GM18498 (cell line): ENCODE data around the gene TDP2.
A peak's percentile ranks its signal among the peaks of the same experiment; 100 is the strongest.
"Not testable (repeated sequence)": the region's sequence is repeated elsewhere in the genome, so short reads cannot be mapped to it uniquely, and the experiment has no call there.

Source experiments
- ATAC-seq: cut with Tn5 transposase; IDR thresholded peaks from one replicate; pipeline ENCODE4 v1.9.1; 2021; ENCODE audit warnings: mild to moderate bottlenecking, moderate library complexity; ENCODE audit not compliant: unreplicated experiment

Gene TDP2

DNA sequence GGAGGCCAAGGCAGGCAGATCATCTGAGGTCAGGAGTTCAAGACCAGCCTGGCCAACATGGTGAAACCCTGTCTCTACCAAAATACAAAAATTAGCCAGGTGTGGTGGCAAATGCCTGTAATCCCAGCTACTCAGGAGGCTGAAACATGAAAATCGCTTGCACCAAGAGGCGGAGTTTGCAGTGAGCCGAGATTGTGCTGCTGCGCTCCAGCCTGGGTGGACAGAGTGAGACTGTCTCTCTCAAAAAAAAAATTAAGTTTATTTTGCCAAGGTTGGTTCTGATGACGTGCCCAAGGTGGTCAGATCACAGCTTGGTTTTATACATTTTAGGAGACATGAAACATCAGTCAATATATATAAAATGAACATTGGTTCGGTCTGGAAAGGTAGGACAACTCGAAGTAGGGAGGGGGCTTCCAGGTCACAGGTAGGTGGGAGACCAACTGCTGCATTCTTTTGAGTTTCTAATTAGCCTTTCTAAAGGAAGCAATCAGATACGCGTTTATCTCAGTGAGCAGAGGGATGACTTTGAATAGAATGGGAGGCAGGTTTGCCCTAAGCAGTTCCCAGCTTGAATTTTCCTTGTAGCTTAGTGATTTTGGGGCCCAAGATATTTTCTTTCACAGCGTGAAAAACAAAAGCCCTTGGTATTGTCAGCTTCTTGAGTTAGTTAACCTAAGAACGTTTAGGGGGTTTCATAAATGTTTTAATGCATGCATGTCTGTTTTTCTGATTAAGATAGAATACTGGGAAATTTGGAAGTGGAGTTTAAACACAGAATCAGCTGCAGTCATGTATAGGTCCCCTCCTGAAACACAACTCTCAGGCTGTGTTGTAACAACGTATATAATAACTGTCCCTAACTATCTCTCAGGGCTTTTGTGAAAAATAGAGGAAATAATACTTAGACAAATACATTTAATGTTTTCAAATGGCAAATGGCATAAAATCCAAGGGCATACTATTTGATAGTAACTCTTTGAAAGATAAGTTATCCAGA is 16.9 kb upstream of the TDP2 start:
- ATAC-seq = no peak

DNA sequence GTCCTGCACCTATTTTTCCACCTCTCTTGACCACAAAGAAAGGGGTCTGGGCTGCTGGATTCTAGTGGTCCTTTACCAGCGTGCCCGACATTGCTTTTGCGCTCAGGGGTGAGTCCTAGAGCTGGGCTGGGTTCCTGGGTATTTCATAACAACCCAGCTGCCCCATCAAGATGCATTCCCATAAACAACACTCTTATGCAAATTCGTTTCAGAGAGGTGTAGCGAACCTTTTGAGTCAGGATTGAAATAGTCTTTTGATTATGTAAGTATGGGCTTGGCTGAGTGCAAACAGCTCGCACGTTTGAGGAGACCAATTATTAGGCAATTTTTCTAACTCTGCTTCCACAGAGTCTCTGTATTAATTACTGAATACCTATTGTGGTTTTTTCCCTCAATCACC is 13.9 kb upstream of the TDP2 start:
- no peak for ATAC-seq

DNA sequence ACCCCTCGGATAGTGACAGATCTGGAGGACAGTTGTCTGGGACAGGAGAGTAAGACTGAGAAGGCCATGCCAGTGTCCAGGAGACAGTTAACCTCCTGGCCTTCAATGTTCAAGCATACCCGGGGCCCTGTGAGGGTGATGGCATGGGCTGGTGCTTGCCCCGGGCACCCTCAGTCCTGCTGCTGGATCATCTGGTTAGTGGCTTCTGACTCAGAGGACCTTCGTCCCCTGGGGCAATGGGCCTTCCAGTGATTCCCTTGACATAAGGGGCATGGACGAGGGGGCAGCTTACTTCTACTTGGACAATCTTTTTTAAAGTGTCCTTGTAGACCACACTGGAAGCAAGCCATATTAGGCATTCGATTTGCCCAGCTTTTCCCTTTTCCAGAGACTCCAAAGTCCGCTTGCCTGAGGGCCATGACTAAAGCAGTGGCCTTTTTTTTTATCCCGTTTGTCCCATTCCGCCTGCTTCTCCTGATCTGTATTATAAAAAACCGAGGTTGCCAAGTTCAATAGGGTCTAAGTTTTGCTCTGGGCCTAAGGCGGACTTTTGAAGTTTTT is 12.2 kb upstream of the TDP2 start:
- ATAC-seq = not testable (repeated sequence)

- ATAC-seq = no peak
These were observed 6.9 kb upstream of the TDP2 start for GRCh38 chr6:24673625-24674024.

DNA sequence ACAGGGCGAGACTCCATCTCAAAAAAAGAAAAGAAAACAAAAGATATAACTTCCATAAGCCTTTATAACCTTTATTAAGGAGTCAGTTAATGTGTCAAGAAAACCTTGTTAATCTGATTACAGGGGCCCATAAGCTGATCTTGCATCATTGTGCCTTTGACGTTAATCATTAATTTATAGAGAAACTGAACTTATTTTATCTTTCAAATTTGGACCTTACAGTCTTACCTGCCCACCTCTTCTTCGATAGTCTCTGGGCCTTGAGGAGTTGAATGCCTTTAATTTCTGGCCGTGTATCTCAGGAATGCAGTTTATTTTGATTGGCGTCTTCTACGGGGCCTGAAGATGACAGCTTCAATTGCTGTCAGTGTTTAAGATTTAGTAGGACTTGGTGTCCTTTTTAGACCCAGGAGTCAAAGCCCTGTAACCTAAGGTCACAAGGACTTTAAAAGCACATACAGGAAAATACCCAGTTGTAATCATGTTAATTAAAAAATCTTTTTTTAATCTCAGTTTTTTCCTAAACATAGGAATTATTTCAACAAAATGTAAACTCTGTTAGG is 6.0 kb upstream of the TDP2 start:
- ATAC-seq = no peak

- not testable (repeated sequence) for ATAC-seq
These were observed 4.4 kb upstream of the TDP2 start for GRCh38 chr6:24671077-24671476.

DNA sequence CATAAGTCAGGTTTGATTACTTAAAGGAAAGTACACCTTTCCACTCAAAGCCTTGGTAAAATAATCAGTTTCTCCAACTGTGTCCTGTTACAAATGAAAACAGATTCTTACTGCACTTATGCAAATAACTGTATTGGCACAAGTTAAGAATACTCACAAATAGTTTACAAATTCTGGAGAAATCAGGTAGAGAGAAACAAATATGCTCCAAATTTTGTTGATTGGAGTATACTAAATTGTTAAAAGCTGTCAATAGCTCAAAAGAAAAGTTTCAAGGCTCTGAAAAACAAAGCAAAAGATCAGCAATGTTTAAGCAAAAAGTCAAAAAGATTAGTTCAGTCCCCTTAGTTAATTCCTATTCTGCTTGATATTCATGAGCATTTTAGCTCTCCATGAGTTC is 3.8 kb upstream of the TDP2 start:
- ATAC-seq = not testable (repeated sequence)

- no peak for ATAC-seq
These were observed 2.3 kb upstream of the TDP2 start for GRCh38 chr6:24668997-24669361.

DNA sequence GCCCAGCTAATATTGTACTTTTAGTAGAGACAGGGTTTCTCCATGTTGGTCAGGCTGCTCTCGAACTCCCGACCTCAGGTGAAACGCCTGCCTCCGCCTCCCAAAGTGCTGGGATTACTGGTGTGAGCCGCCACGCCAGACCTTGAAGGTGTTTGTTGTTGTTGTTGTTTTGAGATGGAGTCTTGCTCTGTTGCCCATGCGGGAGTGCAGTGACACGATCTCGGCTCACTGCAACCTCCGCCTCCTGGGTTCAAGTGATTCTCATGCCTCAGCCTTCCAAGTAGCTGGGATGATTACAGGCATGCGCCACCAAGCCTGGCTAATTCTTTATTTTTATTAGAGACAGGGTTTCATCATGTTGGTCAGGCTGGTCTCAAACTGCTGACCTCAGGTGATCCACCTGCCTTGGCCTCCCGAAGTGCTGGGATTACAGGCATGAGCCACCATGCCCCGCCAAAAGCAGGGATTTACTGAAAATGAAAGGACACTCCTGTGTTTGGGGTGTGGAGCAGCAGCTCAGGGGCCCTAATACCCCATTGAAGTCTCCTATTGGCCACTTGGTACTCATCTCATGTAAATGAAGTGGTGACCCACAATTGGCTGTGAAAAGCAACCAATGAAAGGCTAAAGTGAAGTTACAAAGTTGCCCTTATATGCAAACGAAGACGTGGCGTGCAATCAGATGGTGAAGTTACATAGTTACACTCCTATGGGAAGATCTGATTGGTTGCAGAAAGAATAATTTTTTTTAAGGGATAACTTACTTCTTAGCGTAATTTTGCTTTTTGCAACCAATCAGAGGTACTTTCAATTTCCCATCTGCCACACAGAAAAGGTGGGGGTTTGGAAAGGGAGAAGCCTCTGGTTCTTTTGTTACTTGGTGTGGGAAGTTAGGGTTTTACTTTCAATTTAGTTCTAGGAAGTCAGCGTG is 1.6 kb upstream of the TDP2 start:
- not testable (repeated sequence) for ATAC-seq

DNA sequence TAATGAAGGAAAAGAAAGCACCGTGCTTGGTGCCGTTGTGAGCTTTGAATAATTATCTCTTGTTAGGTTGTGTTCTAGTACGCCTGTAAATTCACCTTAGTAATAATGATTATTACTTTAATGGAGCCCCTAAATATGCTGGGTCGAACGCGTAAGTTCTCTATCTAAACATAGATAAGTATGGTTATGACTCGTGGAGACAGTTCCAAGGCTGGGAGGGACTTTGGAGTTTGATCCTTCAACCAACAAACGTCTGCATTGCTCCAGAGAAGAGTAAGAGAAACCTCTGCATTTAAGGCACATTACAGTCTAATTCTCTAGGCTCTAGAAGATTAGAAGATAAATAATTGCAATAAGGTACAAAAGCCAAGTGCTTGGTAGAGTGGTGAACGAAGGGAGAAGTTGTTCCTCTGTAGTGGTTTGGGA is 692 bp upstream of the TDP2 start:
- peak; percentile 6 for ATAC-seq

DNA sequence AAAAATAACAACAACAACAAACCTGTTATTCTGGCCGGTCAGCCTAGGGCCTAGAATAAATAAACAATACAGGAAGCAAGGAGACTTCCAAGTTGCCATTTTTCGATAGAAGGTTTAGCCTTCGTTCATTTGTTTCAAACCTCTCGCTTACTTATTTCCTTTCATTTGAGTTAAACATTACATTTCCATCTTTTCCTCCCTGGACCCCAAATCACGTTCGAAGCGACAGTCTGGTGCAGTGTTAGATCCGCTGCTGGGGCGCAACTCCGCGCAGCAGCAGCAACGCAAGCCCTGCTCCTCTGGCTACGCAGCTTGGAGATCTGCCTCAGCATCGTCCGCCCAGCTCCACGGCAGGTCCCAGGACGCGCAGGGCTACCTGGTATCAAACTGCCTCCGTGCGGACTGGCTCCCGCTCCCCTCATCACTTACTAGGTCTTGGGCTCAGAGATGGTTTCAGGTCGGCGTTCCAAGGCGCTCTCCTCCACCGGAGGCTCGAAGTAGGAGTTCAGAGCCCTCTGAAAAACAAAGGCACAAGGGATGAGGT is 530 bp downstream of the TDP2 start:
- peak; percentile 55 for ATAC-seq

- ATAC-seq = no peak
These were observed 2.4 kb downstream of the TDP2 start for GRCh38 chr6:24664046-24664987.

DNA sequence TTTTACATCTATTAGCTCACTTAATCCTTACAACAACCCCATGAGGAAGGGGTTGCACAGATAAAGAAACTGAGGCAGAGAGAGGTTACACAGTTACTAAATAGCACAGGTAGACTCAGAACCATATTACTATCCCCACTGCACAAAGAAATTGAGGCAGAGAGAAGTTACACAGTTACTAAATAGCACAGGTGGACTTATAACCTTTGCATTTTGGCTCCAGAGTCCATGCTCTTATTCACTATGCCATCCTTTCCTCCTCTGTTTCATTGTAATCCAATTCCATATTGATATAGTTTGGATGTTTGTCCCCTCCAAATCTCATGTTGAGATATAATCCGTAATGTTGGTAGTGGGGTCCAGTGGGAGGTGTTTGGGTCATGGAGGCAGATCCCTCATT is 3.5 kb downstream of the TDP2 start:
- ATAC-seq = no peak

DNA sequence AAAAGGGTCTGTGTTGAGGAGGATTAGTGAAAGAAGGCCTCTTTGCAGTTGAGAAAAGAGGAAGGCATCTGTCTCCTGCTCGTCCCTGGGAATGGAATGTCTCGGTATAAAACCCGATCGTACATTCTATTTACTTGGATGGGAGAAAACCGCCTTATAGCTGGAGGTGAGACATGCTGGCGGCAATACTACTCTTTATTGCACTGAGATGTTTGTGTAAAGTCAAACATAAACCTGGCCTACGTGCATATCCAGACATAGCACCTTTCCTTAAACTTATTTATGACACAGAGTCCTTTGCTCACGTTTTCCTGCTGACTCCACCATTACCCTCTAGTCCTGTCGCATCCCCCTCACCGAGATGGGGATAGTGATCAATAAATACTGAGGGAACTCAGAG is 4.5 kb downstream of the TDP2 start:
- ATAC-seq = no peak

GRCh38 chr6:24661759-24662158 is 4.9 kb downstream of the TDP2 start:
- not testable (repeated sequence) for ATAC-seq

GRCh38 chr6:24660105-24660504 is 6.6 kb downstream of the TDP2 start:
- ATAC-seq = no peak

- no peak for ATAC-seq
These were observed 7.1 kb downstream of the TDP2 start for GRCh38 chr6:24659561-24659960.

DNA sequence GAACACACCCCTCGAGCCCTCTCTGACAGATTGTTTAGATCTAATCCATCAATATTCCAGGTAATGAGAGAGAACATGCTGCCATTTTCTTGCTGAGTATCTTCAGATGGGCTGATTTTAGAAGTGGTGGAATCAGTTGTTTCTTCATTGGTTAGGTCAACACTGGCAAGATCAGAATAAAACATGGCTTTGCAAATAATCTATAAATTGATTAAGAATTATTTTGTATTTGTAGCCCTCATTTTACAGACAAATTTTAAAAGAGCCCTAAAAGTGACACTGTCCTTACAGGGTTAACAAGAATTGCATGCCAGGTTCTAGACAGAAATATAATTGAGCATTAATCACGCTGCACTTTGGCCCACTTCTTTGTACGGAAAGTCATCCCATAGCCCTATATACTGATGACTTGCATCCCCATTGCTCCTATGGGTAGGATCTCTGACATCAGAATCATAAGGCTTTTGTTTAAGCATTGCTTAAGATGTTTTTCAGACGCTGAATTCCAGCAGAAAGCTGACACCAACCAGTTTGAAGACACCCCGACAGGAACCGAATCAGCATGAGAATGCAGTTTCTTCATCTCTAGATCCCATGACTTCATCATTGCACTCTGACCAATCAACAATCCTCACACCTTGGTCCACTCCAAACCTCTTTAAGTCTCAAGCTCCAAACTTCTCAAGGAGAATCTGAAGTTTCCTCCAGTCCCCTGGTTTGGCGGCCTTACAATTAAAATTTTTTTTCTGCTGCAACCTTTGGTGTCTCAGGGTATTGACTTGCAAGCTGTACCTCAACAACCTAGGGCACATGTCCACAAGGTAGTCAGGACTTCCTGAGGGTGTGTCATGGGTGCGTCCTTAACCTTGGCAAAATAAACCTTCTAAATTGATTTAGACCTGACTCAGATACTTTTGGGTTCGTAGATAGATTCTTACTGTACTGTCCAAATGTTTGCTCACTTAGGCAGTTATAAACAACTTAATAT is 7.8 kb downstream of the TDP2 start:
- no peak for ATAC-seq
